Measurements from ENCODE around the gene INSM1.

Gene INSM1

DNA sequence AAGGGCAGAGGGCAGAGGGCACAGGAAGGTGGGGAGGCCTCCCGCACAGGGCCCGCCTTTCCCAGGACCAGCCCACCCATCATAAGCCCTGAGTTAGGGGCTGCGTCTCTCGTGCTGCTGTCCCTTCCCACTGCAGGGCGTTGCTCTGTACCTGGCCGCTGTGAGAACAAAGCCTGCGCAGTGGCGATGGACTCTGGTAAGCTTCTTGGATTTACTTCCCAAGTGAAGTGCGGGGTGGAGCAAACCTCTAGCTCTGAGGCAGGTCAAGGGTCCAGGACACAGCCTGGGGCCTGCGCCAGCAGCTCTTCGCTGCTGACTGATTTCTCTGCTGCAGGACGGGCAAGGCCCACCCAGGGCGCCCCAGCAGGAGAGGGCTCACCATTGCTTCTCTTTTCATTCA lies 23.9 kb downstream of the INSM1 start:
- H3K9me3 ChIP-seq, result no peaks in the 10 kb centered on the region
- no peak overlapping the region for H3K27ac ChIP-seq
- peaks cover 0 to 70% (median 26%) of the 10 kb centered on the region in 3 donors for H3K36me3 ChIP-seq
- intact Hi-C loops (cut with DNase I; ENCODE audit: low total_unique reads), result no loop called here
- TF ChIP-seq, protein P1, sequence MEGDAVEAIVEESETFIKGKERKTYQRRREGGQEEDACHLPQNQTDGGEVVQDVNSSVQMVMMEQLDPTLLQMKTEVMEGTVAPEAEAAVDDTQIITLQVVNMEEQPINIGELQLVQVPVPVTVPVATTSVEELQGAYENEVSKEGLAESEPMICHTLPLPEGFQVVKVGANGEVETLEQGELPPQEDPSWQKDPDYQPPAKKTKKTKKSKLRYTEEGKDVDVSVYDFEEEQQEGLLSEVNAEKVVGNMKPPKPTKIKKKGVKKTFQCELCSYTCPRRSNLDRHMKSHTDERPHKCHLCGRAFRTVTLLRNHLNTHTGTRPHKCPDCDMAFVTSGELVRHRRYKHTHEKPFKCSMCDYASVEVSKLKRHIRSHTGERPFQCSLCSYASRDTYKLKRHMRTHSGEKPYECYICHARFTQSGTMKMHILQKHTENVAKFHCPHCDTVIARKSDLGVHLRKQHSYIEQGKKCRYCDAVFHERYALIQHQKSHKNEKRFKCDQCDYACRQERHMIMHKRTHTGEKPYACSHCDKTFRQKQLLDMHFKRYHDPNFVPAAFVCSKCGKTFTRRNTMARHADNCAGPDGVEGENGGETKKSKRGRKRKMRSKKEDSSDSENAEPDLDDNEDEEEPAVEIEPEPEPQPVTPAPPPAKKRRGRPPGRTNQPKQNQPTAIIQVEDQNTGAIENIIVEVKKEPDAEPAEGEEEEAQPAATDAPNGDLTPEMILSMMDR (IDR thresholded peaks at IDR 0.05), result no peak
- DNase-seq, result no peak
- no peaks in the 10 kb centered on the region for H3K27me3 ChIP-seq
- H3K4me1 ChIP-seq, result no peaks in the 10 kb centered on the region
- no peak overlapping the region for H3K4me3 ChIP-seq

DNA sequence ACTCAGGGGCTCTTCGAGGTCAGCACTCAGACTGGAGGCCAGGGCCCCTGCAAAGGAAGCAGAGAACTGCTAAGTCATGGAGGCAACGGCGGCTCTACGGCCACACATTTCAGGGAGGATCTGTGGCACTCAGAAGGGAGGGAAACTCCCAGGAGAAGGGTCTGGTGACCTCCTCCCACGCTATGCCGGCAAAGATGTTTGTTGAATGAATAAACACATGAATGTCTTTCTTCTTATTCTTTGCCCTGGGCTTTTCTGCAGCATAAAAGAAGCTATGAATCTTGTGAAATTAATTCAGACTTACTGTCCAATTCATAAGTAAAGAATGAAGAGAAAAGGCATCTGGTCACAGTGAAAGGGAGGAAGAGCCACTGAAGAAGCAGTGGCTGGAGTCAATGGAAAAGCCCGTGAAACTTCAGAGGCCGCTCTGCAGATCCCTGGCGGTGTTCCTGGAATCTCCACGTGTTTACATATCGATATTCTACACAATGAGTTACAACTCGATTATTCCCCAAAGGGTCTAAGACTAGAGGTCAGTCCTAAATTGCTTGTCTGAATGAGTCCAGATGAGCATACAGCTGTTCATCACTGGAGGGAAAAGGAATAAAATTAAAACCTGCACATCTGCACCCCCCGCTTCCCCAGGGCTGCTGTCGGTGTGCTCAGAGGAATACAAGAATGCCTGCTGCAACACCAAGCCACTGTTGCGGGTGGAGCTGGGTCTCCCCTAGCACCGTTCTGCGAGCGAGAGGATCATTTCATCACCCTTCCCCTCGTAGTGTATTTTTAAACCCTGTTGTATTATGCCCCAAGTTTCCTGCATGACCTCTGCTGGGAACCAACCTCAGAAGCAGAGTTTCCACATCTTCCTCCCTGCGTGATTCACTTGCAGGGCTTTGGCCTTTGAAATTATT lies 25.6 kb downstream of the INSM1 start:
- Histone ChIP-seq H3K4me1 (no peaks in the 10 kb centered on the region), H3K9me3 (no peaks in the 10 kb centered on the region), H3K27me3 (no peaks in the 10 kb centered on the region), H3K36me3 (peaks cover 0 to 70% (median 26%) of the 10 kb centered on the region in 3 donors), H3K27ac (no peak overlapping the region), H3K4me3 (no peak overlapping the region)
- TF ChIP-seq, protein P1 (IDR thresholded peaks at IDR 0.05), result no peak
- intact Hi-C loops (cut with DNase I; ENCODE audit: low total_unique reads), result no loop called here
- DNase-seq, result no peak

DNA sequence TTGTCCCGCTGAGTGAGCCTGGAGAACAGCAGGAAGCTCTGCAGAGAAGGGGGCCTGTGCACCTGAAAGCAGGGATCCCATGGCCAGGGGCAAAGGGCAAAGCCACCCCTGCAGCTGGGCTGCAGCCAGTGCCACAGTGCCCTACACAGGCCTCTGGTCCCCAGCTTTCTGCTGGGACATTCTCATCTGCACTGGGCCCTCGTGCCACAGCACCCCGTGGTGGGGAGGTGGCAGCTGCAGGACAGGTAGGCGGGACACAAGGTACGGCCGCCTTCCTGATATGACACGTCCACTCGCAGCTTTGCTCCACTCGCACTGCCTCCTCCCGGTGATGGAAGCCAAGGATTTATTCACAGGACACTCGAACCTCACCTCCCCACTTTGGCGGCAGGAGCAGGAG lies 27.2 kb downstream of the INSM1 start:
- intact Hi-C loops (cut with DNase I; ENCODE audit: low total_unique reads), result no loop called here
- Histone ChIP-seq H3K27me3 (no peaks in the 10 kb centered on the region), H3K36me3 (peaks cover 0 to 65% (median 38%) of the 10 kb centered on the region in 3 donors), H3K4me1 (no peaks in the 10 kb centered on the region), H3K9me3 (no peaks in the 10 kb centered on the region), H3K4me3 (no peak overlapping the region), H3K27ac (no peak overlapping the region)
- no peak for DNase-seq
- TF ChIP-seq, protein P1 (IDR thresholded peaks at IDR 0.05), result no peak

DNA sequence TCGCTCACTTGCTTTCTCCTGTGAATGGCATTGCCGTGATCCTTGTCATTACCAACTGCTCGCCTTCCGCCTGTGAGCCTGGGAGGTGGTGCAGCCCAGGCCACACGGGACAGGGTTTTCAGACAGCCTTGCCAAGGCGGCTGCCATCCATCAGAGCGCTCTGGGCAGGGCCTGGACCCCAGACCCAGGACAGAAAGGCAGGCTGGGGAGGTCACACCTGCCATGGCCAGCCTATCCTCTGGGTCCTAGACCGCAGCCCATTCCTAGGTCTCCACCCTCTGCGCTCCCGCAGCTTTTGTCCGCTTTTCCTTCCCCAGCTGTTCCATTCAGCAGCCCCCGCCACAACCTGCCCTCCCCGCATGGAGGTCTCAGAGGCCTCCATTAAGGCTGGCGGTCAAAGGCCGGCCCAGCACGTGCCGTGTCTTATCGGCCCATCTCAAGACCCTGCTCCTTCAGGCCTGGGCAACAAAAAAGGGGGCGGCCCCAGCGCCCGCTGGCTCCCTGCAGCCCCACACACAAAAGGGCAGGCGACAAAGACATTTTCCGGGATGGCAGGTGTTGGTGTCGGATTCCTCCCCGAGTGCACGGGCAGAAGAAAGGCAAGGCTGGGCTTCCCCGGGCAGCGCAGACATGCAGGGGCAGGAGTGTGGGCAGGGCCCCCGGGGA lies 28.1 kb downstream of the INSM1 start:
- H3K9me3 ChIP-seq, result no peaks in the 10 kb centered on the region
- no peaks in the 10 kb centered on the region for H3K4me1 ChIP-seq
- H3K27ac ChIP-seq, result no peak overlapping the region
- peaks cover 0 to 57% (median 38%) of the 10 kb centered on the region in 3 donors for H3K36me3 ChIP-seq
- TF ChIP-seq, protein P1 (IDR thresholded peaks at IDR 0.05), result no peak
- no peak overlapping the region for H3K4me3 ChIP-seq
- no peak for DNase-seq
- H3K27me3 ChIP-seq, result no peaks in the 10 kb centered on the region
- intact Hi-C loops (cut with DNase I; ENCODE audit: low total_unique reads), result no loop called here

DNA sequence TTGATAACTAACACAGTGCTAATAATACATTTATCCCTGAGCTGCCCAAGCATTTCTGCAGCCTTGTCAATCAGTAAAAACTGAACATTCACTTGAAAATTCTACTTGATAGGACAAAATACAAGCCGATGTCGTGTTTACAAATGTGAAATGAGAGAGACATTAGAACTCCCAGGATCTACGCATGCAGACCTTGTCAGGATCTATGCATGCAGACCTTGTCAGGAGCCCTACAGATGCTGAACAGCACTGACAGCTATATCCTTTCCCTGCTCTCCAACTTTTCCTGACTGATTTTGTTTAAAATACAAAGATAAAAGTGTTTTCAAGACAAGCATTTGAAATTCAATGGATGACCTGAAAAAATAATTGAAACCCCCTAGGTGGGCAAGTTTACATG lies 28.9 kb downstream of the INSM1 start:
- no peaks in the 10 kb centered on the region for H3K4me1 ChIP-seq
- TF ChIP-seq, protein P1 (IDR thresholded peaks at IDR 0.05), result no peak
- no peak for DNase-seq
- H3K9me3 ChIP-seq, result no peaks in the 10 kb centered on the region
- H3K27me3 ChIP-seq, result no peaks in the 10 kb centered on the region
- H3K4me3 ChIP-seq, result no peak overlapping the region
- H3K27ac ChIP-seq, result no peak overlapping the region
- peaks cover 0 to 49% (median 35%) of the 10 kb centered on the region in 3 donors for H3K36me3 ChIP-seq
- intact Hi-C loops (cut with DNase I; ENCODE audit: low total_unique reads), result no loop called here

Data from tibial artery (tissue), 4 donors.